HG03342 (cell line): Measurements from ENCODE around the gene MYO18B.
"Not testable (repeated sequence)": the region's sequence is repeated elsewhere in the genome, so short reads cannot be mapped to it uniquely, and the experiment has no call there.

Experiments used
- ATAC-seq: cut with Tn5 transposase; IDR thresholded peaks from one replicate; pipeline ENCODE4 v1.9.1; 2021; ENCODE audit warnings: mild to moderate bottlenecking, moderate library complexity; ENCODE audit not compliant: unreplicated experiment

MYO18B gene

DNA sequence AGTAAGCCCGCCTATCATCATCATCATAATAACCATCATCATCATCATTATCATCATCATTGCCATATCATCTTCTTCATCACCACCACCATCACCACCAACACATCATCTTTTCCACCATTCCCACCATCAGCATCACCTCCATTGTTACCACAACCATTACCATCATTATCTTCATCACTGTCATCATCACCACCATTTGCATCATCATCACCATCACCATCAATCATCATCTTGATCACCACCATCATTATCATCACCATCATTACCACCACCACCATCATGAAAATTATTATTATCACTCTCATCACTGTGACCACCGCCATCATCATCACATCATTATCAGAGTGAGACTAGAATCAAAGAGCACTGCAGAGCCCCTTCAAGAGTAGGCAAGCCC is 227.9 kb downstream of the MYO18B start:
- no peak for ATAC-seq

DNA sequence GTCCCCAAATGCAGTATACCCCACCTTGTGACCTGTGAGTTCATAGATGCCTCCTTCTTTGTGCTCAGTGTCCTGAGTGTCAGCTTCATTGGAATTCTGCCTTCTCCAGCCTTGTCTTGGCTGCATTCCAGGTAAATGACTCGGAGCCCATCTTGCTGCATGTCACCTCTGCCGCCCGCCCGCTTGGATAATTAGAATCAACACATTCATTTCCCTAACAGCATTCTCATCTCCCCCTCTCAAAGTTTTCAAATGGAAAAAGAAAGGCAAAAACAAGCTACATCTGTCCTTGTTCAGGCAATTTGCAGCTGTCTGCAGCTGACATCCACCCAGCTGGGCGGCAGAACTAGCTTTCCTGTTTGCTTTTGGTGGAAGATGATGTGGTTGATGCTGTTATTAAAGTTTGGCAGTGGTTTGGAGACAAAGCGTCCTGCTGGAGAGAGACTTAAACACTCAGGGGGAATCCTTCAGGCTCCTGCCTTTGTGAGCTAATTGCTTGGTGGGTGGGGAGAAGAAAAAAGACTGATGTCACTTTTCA is 228.5 kb downstream of the MYO18B start:
- no peak for ATAC-seq

DNA sequence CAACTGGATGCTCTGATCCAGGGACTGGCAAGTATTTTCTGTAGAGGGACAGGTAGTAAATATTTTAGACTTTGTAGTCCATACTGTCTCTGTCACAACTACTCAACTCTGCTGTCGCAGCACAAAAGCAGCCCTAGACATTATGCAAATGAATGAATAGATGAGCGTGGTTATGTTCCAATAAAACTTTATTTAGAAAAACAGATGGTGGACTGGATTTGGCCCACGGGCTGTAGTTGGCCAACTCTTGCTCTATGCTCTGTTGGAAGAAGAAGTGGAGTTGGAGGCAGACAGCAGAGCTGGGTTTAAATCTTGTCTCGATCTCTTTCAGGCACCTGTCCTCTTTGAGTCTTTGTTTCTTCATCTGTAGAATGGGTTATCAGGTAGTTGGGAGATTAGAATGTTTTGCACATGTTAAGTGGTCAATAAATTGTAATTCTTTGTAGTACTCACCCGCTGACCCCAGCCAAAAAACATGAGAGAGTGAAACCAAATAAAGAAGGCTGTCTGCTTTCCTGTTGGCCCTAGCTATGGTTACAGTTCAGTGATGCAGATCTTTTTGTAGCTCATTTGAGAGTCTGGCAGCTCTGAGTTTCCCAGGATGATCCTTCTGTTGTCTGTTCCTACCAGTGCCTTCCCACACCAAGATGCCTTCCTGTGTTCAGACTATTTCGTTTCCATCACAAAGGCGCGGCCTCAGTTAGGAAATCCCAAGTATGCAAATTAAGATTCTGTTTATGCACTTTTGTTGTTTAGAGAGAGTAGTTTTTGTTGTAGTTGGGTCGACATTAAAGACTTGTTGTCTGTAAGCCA is 229.2 kb downstream of the MYO18B start:
- no peak for ATAC-seq

DNA sequence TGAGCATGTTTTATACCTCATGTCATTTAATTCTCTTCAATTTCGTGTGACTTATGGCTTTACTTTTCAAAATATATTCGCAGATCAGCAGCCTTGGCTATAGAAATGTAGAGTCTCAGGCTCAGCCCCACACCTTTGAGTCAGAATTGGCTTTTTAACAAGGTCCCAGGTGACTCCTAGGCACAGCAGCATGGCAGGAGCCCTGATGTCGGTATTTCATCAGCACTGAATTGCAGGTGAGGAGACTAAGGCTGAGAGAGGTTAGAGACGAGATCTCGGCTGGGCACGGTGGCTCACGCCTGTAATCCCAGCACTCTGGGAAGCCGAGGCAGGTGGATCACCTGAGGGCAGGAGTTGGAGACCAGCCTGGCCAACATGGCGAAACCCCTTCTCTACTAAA is 230.4 kb downstream of the MYO18B start:
- no peak for ATAC-seq

DNA sequence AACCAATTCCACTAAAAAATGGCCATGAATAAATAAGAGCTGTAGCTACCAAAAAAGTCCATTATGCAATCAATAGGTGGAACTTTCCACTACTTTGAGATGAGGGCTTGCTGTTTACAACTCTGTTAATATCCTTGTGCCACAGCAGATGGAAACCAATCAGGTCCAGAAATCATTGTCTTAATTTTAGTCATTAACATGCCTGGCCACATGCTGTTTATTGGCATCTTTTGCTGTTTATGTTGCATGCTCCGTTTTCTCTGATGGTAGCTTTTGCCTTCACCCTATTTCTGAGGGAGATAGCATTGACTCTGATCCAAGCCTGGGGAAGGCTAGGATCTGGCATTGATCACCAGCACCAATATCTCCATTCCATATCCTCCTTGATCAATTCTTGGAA is 234.4 kb downstream of the MYO18B start:
- ATAC-seq = no peak

DNA sequence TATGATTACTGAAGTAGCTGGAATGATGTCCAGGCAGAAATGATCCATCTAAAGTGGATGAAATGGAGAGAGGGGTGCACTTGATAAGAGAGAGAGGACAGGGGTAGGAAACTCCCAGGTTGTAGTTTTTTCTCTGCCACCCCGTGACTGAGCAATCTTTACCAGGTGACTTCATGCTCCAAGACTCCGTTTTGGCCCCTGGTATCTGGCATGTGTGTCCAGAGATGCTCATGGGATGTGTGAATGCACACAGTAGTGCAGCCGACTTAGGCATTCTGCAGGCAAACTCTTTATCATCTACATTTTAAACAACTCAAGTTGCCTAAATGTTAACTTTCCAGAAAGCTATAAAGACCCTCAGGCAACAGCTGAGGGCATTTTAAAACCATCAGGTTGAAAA is 238.0 kb downstream of the MYO18B start:
- no peak for ATAC-seq

DNA sequence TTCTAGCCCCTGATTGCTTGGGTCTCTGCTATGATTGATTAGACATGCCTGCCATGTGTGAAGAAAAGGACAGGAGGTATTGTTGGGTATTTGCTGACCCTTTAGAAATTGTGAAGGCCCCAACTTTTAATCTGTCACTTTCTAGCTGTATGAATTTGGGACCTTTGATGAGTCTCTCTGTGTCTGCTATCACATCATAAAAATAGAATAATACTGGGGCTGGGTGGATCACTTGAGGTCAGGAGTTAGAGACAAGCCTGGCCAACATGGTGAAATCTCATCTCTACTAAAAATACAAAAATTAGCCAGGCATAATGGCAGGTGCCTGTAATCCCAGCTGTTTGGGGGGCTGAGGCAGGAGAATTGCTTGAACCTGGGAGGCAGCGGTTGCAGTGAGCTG is 242.9 kb downstream of the MYO18B start:
- ATAC-seq = not testable (repeated sequence)

DNA sequence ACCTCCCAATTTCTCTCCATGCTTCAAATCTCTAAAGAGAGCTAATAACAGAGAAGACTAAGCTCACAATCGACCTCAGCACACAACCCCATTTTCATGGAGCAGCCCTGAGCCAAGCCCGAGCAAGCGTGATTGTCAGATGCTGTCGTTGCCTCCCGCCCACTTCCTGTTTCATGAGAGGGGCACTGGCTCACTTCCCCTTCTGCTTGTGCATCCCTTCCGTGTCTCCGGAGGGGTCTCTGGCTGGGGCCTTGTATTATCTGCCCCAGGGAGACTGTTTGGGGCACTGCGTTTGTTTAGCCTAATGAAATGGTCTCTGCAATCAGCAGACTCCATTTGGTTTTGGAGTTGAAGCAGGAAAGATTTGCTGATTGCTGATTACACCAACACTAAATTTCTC is 246.0 kb downstream of the MYO18B start:
- ATAC-seq = no peak

DNA sequence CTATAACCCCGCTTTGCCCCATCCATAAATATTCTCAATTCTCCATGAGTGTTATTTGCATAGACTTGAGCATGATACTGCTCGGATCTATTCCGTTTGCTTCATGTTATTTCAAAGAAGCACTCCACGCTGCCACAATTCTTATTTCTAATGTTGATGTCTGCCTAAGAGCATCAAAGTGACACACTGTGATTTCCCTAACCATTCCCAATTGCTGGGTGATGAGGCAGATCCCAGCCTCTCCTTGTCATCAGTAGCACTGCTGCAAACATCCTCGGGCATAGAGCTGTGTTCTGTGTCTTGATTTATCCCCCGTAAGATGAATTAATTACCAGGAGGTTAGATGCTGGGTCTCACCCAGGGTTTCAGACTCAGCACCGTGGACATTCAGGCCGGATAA is 249.0 kb downstream of the MYO18B start:
- no peak for ATAC-seq

DNA sequence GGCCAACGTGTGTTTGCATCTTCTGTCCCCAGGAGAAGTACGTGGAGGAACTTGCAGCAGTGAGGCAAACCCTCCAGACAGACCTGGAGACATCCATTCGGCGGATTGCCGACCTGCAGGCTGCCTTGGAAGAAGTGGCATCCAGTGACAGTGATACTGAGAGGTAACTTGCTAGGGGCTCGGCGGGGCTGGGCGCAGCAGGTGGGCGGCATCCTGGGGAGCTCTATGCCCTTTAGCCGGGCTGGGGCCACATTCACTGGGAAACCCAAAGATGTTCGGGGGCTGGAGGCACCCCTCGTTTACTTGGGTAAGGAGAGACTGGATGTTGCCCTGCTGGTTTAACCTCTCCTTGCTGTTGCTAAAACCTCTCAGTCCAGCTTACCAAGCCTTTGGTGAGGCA is 250.3 kb downstream of the MYO18B start:
- ATAC-seq = no peak

DNA sequence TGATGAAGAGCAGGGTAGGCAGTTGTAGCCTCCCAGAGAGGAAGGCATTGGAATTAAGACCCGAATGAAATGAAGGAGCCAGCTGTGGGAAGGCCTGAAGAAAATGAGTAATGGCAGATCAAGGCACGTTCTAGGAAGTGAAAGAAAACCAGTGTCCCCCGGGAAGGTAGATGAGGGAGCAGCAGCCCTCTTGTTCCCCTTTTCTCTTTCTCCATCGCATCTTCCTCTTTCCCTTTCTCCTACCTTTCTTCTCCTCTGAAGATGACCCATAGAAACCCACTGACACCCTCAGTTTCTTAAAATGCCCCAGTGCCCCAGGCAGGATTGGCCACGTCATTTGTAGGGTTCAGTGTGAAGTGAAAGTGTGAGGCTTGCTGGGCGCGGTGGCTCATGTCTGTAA is 254.7 kb downstream of the MYO18B start:
- ATAC-seq = no peak

DNA sequence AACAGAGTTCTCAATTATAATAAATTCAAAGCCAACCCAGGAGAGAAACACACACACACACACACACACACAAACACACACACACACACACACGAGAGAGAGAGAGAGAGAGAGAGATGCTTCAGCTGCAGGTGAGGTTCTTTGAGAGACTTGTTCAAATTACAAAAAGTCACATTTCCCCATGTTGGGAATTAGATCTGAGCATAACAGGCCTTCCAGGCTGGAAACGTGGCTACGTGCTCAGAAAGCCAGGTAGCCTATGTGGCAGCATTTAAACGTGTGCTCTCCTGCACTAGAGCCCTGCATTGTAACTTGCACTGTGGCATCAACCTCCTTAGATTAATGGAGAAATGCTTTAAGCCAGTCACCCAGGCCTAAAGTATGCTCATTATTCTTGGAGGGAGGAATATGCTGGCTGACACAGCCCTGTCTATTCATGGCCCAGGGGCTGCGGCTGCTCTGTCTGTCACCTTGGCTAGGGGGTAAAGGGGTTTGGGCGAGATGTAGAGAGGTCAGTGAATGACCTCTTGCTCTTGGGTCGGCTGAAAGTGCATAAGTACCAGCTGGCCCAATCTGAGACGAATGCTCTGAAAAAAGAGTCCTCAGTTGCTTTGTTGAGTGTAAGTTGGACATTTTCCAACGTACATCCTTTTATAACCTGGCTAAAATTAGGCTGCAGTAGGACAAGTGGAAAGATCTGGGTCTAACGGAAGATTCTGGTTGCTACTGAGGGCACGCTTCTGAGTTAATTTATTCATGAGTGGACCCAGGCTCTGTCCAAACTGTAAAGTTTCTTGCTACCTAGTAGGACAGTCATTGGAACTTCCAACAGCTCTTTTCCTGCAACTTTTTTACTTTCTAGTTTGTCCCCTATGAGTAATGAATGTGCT is 256.1 kb downstream of the MYO18B start:
- no peak for ATAC-seq

DNA sequence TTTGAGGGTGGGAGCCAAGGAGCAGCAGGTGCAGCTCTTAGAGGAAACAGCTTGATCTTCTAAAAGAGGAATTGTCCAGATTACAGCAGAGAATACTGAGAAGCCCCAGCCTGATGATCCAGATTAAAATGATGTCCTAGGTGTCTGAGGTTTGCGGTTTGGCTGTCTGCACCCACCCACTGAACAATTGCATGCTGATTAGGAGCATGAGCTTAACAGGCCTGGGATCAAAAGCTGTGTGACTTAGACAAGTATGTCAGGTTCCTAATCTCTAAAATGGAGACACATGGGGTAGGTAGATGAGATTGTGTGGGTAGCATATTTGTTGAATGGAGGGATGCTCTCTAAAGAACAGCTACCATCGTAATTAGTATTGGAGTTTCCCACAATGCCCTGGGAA is 260.5 kb downstream of the MYO18B start:
- no peak for ATAC-seq

DNA sequence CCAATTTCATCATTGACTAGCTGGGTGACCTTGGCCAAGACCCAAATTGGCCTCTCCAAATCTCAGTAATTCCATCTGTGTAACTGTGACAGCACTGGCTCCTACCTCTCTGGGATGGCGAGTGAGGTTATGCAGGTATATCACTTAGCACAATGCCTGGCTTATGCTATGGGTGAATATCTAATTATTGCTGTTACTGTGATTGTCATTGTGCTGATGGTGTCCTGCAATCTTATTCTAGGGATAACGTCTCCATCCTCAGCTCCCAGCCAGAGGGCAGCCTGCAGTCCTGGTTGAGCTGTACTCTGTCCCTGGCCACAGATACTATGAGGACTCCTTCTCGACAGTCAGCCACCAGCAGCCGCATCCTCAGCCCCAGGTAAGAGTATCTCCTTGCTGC is 262.5 kb downstream of the MYO18B start:
- ATAC-seq = no peak

DNA sequence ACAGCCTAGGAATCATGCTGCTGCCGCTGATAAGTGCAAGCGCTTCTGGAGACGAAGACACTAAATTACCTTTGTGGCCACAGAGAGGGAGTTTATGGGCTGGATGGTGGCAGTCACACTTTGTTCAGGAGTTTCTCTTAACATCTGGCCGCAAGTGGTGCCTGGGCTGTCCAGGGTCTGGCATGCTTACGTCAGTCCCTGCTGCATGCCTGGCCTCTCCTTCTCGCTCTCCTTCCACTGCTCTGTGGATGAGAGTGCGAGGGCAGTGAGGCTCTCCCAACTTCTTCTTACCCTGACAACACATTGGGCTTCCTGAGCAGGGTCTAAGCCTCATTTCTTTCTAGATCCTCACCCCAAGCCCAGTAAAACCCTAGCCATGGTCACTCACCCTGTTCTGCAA is 266.6 kb downstream of the MYO18B start:
- ATAC-seq = no peak

DNA sequence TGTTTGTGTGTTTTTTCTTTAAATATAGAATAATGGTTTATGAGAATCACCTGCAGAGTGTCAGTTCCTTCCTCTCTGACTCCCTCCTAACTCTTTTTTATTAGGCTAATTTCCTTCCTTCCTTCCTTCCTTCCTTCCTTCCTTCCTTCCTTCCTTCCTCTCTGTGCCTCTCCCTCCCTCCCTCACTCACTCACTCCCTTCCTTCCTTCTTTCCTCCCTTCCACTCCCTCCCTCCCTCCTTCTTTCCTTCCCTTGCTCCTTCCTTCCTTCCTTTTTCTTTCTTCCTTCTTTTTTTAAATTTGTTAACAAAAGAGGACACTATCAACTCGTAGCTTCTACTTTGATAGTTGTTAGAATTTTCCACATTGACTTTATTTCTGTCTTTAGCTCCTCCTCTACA is 274.9 kb downstream of the MYO18B start:
- ATAC-seq = no peak

DNA sequence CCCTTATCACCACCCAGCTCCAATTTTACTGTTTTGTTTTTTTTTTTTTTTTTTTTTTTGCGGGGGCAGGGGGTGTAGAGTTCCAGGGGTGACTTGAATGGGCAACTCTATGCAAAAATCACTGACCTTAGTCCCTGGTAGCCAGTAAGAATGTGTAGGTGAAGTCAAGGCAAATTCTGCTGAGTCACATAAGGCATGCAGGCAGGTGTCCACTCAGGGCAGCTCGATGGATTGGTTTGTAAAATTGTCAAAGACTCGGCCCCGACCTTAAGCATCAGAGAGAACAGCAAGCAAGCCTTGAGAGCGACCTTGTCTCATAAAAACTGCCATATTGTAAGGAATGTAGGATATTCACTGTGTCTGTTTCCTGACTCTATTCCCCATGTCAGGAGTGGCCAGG is 275.9 kb downstream of the MYO18B start:
- ATAC-seq = no peak

DNA sequence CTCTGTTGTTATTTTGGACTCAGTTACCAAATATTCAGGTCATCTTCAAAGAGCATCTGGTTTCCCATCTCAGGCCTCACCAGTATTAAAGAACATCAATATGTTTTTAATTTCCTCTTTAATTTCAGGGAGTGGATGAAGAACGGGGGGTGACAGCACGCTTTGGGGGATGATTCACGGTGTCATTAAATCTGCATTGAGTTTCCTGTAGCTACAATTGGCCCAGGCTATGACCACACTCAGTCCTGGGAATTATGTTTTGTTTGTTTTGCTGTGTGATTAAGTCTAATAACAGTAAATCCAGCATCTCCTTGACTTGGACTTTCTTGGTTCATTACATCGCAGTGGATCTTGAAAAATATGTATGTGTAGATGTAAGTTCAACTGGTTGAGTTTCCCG is 277.6 kb downstream of the MYO18B start:
- ATAC-seq = no peak

DNA sequence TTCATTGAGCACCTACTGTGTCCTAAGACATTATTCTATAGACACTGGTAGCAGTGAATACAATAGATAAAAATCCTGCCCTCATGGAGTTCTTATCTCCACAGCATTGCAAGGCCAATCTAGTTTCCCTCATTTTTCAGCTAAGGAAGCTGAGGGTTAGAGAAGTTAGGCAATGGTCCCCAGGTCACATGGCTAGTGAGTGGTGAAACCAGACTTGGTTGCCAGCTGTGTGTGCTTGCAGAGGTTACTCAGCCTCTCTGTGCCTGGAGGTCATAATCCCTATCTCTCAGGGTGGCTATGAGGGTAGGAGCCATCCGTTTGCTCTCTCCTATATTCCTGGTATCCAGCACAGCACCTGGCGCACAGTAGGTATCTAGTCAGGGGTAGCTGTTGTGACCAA is 279.5 kb downstream of the MYO18B start:
- no peak for ATAC-seq

DNA sequence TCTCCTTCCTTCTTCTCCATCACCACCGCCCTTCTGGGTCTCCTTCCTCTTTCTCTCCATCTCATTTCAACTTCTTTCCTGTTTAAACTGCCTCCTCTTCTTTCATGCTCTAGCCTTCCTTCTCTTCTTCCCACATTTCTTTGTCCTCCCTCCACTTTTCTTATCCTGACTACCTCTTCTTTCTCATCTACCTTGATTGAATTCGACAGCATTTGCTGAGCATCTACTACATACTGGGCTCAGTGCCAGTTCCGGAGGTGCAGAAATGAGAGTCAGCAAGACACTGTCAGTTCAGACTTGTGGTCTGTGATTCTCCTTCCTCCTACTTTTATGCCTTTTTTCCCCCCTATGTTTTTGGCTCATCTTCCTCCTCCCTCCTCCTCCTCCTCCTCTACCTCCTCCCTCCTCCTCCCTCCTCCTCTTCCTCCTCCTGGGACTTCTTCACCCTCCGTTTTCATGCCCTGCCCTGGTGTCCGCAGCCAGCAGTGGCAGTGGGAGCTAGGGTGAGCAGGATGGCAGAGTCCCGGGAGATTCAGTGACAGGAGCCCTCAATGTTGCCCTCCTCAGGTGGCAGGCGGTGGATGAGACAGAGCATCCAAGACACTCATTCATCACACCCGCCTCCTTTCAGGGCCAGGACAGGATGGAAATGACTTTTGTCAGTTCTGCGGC is 281.3 kb downstream of the MYO18B start:
- ATAC-seq = no peak

DNA sequence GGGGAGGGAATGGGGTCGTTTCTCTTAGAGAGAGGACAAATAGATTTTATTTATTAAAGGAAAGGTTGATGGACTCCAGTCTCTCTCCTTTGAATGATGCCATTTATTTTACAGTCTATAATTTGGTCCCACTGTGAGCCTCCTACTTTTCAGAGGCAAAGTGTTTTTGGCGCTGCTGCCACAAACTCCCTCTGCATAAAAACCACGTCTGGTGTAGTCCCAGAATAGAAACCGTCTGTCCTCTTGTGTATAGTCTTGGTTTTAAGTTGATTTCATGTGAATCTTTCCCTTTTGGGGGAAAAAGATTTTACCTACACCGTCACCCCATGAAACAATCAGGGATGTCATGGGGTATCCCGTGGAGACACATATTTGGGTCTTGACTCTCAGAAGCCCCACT is 283.6 kb downstream of the MYO18B start:
- no peak for ATAC-seq
